HG02870 (cell line): Measurements from ENCODE around the gene NOL4L.

Source experiments
- ATAC-seq: cut with Tn5 transposase; IDR thresholded peaks from one replicate; pipeline ENCODE4 v1.9.1; 2021; ENCODE audit warnings: mild to moderate bottlenecking, moderate library complexity; ENCODE audit not compliant: unreplicated experiment

Gene NOL4L

GRCh38 chr20:32543570-32544259 lies 41.4 kb downstream of the NOL4L start:
- ATAC-seq: no peak

- no peak for ATAC-seq
These were observed 42.9 kb downstream of the NOL4L start for GRCh38 chr20:32542259-32542615.

- no peak for ATAC-seq
These were observed 43.5 kb downstream of the NOL4L start for GRCh38 chr20:32541323-32542258.

GRCh38 chr20:32539817-32540675 lies 45.1 kb downstream of the NOL4L start:
- no peak for ATAC-seq

- no peak for ATAC-seq
These were observed 45.9 kb downstream of the NOL4L start for GRCh38 chr20:32539026-32539816.

GRCh38 chr20:32538526-32538939 lies 46.6 kb downstream of the NOL4L start:
- no peak for ATAC-seq

- no peak for ATAC-seq
These were observed 47.2 kb downstream of the NOL4L start for GRCh38 chr20:32537657-32538525.

GRCh38 chr20:32536851-32537656 lies 48.1 kb downstream of the NOL4L start:
- no peak for ATAC-seq

GRCh38 chr20:32535953-32536823 lies 48.9 kb downstream of the NOL4L start:
- ATAC-seq: no peak

GRCh38 chr20:32535316-32535952 lies 49.7 kb downstream of the NOL4L start:
- ATAC-seq: no peak

GRCh38 chr20:32534661-32535240 lies 50.4 kb downstream of the NOL4L start:
- ATAC-seq: no peak

- no peak for ATAC-seq
These were observed 51.4 kb downstream of the NOL4L start for GRCh38 chr20:32533732-32534131.

- no peak for ATAC-seq
These were observed 52.9 kb downstream of the NOL4L start for GRCh38 chr20:32532246-32532645.

GRCh38 chr20:32528905-32529670 lies 56.0 kb downstream of the NOL4L start:
- ATAC-seq: no peak

- no peak for ATAC-seq
These were observed 56.8 kb downstream of the NOL4L start for GRCh38 chr20:32528171-32528891.
